Stimulated activated CD8-positive, alpha-beta memory T cell treated with anti-CD3 and anti-CD28 coated beads, Interleukin-2, amount 100 ng/mL, for 48 hours (primary cell): ENCODE measurements around the gene LAMA3.

Experiments
- DNase-seq, 2 donors: peaks; one replicate each; pipeline ENCODE4 v3.0.0-alpha.2; 2020; ENCODE audit warnings: low read depth in 2 of 2

LAMA3 gene

GRCh38 chr18:24000613-24001490, 311.6 kb downstream of the LAMA3 start:
- no peak for DNase-seq

GRCh38 chr18:24002479-24002878, 313.2 kb downstream of the LAMA3 start:
- DNase-seq = no peak

GRCh38 chr18:24003288-24003687, 314.0 kb downstream of the LAMA3 start:
- DNase-seq = no peak

GRCh38 chr18:24003903-24004640, 314.8 kb downstream of the LAMA3 start:
- DNase-seq = no peak
